ENCODE results near the gene G0S2. TPM values are rescaled to one million over a fixed set of nuclear protein-coding genes. Genes with fewer than 3 reads are reported as not detected.

G0S2 gene
- total RNA-seq, 1 donor from 2014 or later, result 5.9 TPM

DNA sequence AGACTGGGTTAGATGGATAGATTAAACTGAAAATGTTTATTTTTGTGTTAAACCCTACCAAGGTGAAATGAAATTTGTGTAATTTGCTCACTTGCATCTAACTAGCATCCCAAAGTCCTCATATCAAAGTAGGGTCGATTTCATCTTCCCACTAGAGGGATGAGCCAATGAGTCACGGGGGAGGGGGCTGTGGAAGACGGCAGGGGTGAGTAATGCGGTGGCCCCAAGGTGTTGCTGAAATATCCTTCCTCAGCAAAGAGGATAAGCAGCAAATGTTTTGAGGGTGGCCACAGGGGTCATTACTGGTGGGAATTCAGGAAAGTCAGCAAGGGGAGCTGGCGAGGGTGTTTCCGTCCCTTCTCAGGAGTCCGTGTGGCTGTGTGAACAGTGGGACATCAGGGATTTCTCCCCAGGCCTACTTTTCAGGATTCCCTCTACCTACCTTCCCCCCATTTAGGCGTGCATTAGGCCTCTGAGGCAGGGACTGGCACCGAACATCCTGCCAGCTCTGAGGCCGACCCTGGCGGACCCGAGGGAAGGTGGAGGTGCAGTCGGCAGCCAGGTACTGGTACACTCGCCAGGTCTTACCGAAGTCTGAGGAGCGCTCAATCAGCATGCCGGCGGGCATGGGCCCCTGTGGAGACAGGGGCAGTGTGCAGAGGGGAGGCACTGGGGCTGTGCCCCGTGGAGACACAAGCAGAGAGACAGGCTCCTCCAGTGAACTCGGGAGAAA is 41.0 kb upstream of the G0S2 start:
- Histone ChIP-seq H3K9ac (ENCODE audit: low read length) (no peak overlapping the region), H3K4me1 (ENCODE audit: insufficient read depth, low read length) (peaks cover 9% of the 10 kb centered on the region), H3K9me3 (ENCODE audit: insufficient read depth, low read depth, low read length) (no peaks in the 10 kb centered on the region), H3K27me3 (ENCODE audit: insufficient read depth, low read length) (no peaks in the 10 kb centered on the region), H3K79me2 (ENCODE audit: insufficient read depth, low read length) (no peaks in the 10 kb centered on the region), H3K4me3 (ENCODE audit: insufficient read depth, low read depth, low read length) (no peak overlapping the region), H3K36me3 (ENCODE audit: insufficient read depth, low read length) (no peaks in the 10 kb centered on the region), H2AFZ (ENCODE audit: low read depth, low read length) (no peak overlapping the region), H3K27ac (ENCODE audit: low read depth, low read length) (peak overlapping the region; percentile 18), H3K4me2 (ENCODE audit: low read length) (peak overlapping the region; percentile 26), H4K20me1 (ENCODE audit: insufficient read depth, low read length) (no peaks in the 10 kb centered on the region)
- DNase-seq (ENCODE audit: low read depth) (no peak), FAIRE-seq (no peak)
- Mint-ChIP-seq H3K27ac (ENCODE audit: unreplicated experiment) (no peak overlapping the region), H3K9me3 (ENCODE audit: unreplicated experiment) (peaks cover 2% of the 10 kb centered on the region), H3K4me1 (ENCODE audit: low read depth, unreplicated experiment) (peaks cover 3% of the 10 kb centered on the region), H3K4me3 (ENCODE audit: unreplicated experiment) (no peak overlapping the region), H3K36me3 (ENCODE audit: low read depth, unreplicated experiment) (peaks cover 3% of the 10 kb centered on the region), H3K27me3 (ENCODE audit: low read depth, unreplicated experiment) (peaks cover 42% of the 10 kb centered on the region)
- TF ChIP-seq, protein P1, sequence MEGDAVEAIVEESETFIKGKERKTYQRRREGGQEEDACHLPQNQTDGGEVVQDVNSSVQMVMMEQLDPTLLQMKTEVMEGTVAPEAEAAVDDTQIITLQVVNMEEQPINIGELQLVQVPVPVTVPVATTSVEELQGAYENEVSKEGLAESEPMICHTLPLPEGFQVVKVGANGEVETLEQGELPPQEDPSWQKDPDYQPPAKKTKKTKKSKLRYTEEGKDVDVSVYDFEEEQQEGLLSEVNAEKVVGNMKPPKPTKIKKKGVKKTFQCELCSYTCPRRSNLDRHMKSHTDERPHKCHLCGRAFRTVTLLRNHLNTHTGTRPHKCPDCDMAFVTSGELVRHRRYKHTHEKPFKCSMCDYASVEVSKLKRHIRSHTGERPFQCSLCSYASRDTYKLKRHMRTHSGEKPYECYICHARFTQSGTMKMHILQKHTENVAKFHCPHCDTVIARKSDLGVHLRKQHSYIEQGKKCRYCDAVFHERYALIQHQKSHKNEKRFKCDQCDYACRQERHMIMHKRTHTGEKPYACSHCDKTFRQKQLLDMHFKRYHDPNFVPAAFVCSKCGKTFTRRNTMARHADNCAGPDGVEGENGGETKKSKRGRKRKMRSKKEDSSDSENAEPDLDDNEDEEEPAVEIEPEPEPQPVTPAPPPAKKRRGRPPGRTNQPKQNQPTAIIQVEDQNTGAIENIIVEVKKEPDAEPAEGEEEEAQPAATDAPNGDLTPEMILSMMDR (IDR thresholded peaks at IDR 0.05; ENCODE audit: insufficient read depth, low read depth, low read length), result no peak
- no peak for TF ChIP-seq EZH2 (IDR thresholded peaks at IDR 0.05; ENCODE audit: insufficient read depth, low read length)

DNA sequence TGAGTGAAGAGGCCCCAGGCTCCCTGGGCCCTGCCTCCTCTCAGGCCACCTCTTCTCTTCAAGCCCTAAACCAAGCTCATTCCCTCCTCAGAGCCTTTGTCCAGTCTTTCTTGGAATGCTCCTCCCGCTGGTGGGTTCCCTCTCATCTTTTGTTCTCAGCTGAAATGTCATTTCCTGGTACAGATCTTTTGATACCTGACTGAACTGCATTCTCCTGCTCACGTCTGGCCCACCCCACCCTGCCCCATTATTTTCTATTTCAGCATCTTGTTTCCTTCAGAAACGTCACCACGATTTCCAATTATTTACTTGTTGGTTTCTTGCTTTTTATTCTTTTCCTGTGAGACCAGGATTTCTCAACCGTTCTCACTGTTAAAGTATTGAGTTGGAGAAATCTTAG is 39.4 kb upstream of the G0S2 start:
- Histone ChIP-seq H4K20me1 (ENCODE audit: insufficient read depth, low read length) (no peaks in the 10 kb centered on the region), H3K27me3 (ENCODE audit: insufficient read depth, low read length) (no peaks in the 10 kb centered on the region), H3K9ac (ENCODE audit: low read length) (no peak overlapping the region), H3K4me3 (ENCODE audit: insufficient read depth, low read depth, low read length) (no peak overlapping the region), H2AFZ (ENCODE audit: low read depth, low read length) (no peak overlapping the region), H3K4me1 (ENCODE audit: insufficient read depth, low read length) (peaks cover 9% of the 10 kb centered on the region), H3K27ac (ENCODE audit: low read depth, low read length) (no peak overlapping the region), H3K36me3 (ENCODE audit: insufficient read depth, low read length) (no peaks in the 10 kb centered on the region), H3K79me2 (ENCODE audit: insufficient read depth, low read length) (no peaks in the 10 kb centered on the region), H3K9me3 (ENCODE audit: insufficient read depth, low read depth, low read length) (no peaks in the 10 kb centered on the region), H3K4me2 (ENCODE audit: low read length) (no peak overlapping the region)
- FAIRE-seq (no peak), DNase-seq (ENCODE audit: low read depth) (no peak)
- Mint-ChIP-seq H3K27me3 (ENCODE audit: low read depth, unreplicated experiment) (peaks cover 45% of the 10 kb centered on the region), H3K36me3 (ENCODE audit: low read depth, unreplicated experiment) (peaks cover 3% of the 10 kb centered on the region), H3K9me3 (ENCODE audit: unreplicated experiment) (no peaks in the 10 kb centered on the region), H3K4me1 (ENCODE audit: low read depth, unreplicated experiment) (peaks cover 3% of the 10 kb centered on the region), H3K4me3 (ENCODE audit: unreplicated experiment) (no peak overlapping the region), H3K27ac (ENCODE audit: unreplicated experiment) (no peak overlapping the region)
- TF ChIP-seq, protein P1 (IDR thresholded peaks at IDR 0.05; ENCODE audit: insufficient read depth, low read depth, low read length), result no peak
- TF ChIP-seq EZH2 (IDR thresholded peaks at IDR 0.05; ENCODE audit: insufficient read depth, low read length), result no peak

GRCh38 chr1:209641832-209642172 is 33.4 kb upstream of the G0S2 start:
- DNase-seq (ENCODE audit: low read depth), result no peak
- H3K27ac ChIP-seq (ENCODE audit: low read depth, low read length), result no peak overlapping the region
- no peak overlapping the region for H3K4me3 ChIP-seq (ENCODE audit: insufficient read depth, low read depth, low read length)
- H2AFZ ChIP-seq (ENCODE audit: low read depth, low read length), result peak overlapping the region; percentile 5
- H3K9ac ChIP-seq (ENCODE audit: low read length), result no peak overlapping the region
- no peak overlapping the region for H3K4me2 ChIP-seq (ENCODE audit: low read length)
- Mint-ChIP-seq H3K36me3 (ENCODE audit: low read depth, unreplicated experiment) (no peaks in the 10 kb centered on the region), H3K27ac (ENCODE audit: unreplicated experiment) (no peak overlapping the region), H3K27me3 (ENCODE audit: low read depth, unreplicated experiment) (peaks cover 31% of the 10 kb centered on the region), H3K4me3 (ENCODE audit: unreplicated experiment) (no peak overlapping the region), H3K4me1 (ENCODE audit: low read depth, unreplicated experiment) (peaks cover 11% of the 10 kb centered on the region), H3K9me3 (ENCODE audit: unreplicated experiment) (no peaks in the 10 kb centered on the region)
- no peak for TF ChIP-seq EZH2 (IDR thresholded peaks at IDR 0.05; ENCODE audit: insufficient read depth, low read length)
- H3K36me3 ChIP-seq (ENCODE audit: insufficient read depth, low read length), result no peaks in the 10 kb centered on the region
- no peaks in the 10 kb centered on the region for H3K9me3 ChIP-seq (ENCODE audit: insufficient read depth, low read depth, low read length)
- H4K20me1 ChIP-seq (ENCODE audit: insufficient read depth, low read length), result no peaks in the 10 kb centered on the region
- peaks cover 5% of the 10 kb centered on the region for H3K4me1 ChIP-seq (ENCODE audit: insufficient read depth, low read length)
- H3K79me2 ChIP-seq (ENCODE audit: insufficient read depth, low read length), result no peaks in the 10 kb centered on the region
- H3K27me3 ChIP-seq (ENCODE audit: insufficient read depth, low read length), result no peaks in the 10 kb centered on the region
- FAIRE-seq, result no peak
